Astrocyte of the cerebellum (primary cell): ENCODE data around the gene APPL2.
A peak's percentile ranks its signal among the peaks of the same experiment; 100 is the strongest.

ENCODE experiments used
- DNase-seq: peaks from one replicate; pipeline ENCODE4 v3.0.0-alpha.2; 2011; ENCODE audit warnings: low read depth
- H3K4me3 ChIP-seq: 2 replicates; pipeline ENCODE4 v1.5.1; 2011; ENCODE audit warnings: mild to moderate bottlenecking, low read depth, low read length, moderate library complexity
- CTCF ChIP-seq: IDR thresholded peaks from 2 replicates; pipeline ENCODE4 v1.5.1; 2012; ENCODE audit warnings: low read length, low read depth, moderate library complexity, mild to moderate bottlenecking; ENCODE audit errors: missing control alignments
- in situ Hi-C: cut with HindIII; loops from 2 replicates; pipeline ENCODE4 v1.10.0; 2017; ENCODE audit warnings: low sequenced_read_pairs

APPL2 gene

GRCh38 chr12:105231396-105231795, 4.6 kb downstream of the APPL2 start:
- DNase-seq, result no peak
- in situ Hi-C loops, result no loop called here
- TF ChIP-seq CTCF, result no peak
- no peak overlapping the region for H3K4me3 ChIP-seq

GRCh38 chr12:105229371-105229770, 6.6 kb downstream of the APPL2 start:
- DNase-seq, result no peak
- in situ Hi-C loops, result no loop called here
- no peak overlapping the region for H3K4me3 ChIP-seq

GRCh38 chr12:105228966-105229365, 7.0 kb downstream of the APPL2 start:
- no peak for TF ChIP-seq CTCF
- H3K4me3 ChIP-seq, result no peak overlapping the region

More at GRCh38 chr12:105229371-105229770, 6.6 kb downstream of the APPL2 start:
- no peak for TF ChIP-seq CTCF

GRCh38 chr12:105228494-105228893, 7.5 kb downstream of the APPL2 start:
- no peak for DNase-seq
- no peak overlapping the region for H3K4me3 ChIP-seq
- no peak for TF ChIP-seq CTCF
- in situ Hi-C loops, result no loop called here

More at GRCh38 chr12:105228966-105229365, 7.0 kb downstream of the APPL2 start:
- no peak for DNase-seq
- in situ Hi-C loops, result no loop called here

- H3K4me3 ChIP-seq, result no peak overlapping the region
- in situ Hi-C loops, result no loop called here
- TF ChIP-seq CTCF, result no peak
- no peak for DNase-seq
Measured at GRCh38 chr12:105227879-105228278, 8.1 kb downstream of the APPL2 start.

- DNase-seq, result peak; percentile 82
- peak; percentile 6 for TF ChIP-seq CTCF
- H3K4me3 ChIP-seq, result no peak overlapping the region
- in situ Hi-C loops, result no loop called here
Measured at GRCh38 chr12:105226219-105226618, 9.8 kb downstream of the APPL2 start.

GRCh38 chr12:105225505-105226015, 10.4 kb downstream of the APPL2 start:
- in situ Hi-C loops, result no loop called here
- no peak overlapping the region for H3K4me3 ChIP-seq
- TF ChIP-seq CTCF, result no peak
- no peak for DNase-seq
